ENCODE measurements around the gene SCAPER.

DNA sequence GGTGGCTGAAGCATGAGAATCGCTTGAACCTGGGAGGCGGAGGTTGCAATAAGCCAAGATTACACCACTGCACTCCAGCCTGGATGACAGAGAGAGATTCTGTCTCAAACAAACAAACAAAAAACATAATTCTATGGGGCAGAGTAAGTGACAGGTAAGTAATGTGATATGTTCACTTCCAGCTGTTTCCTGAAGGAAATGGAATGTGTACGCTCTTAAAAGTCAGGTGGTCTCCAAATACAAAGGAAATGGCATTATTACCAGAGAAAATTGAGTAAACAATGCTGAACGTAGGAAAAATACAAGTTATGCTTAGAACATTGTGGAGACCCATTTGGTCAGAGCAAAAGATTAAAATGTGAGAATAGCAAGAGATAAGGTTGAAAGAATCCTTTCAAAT lies 278.5 kb downstream of the SCAPER start:
- TF ChIP-seq EZH2phosphoT487 (IDR thresholded peaks at IDR 0.05; ENCODE audit: low read depth), result no peak
- TF ChIP-seq, protein P1, sequence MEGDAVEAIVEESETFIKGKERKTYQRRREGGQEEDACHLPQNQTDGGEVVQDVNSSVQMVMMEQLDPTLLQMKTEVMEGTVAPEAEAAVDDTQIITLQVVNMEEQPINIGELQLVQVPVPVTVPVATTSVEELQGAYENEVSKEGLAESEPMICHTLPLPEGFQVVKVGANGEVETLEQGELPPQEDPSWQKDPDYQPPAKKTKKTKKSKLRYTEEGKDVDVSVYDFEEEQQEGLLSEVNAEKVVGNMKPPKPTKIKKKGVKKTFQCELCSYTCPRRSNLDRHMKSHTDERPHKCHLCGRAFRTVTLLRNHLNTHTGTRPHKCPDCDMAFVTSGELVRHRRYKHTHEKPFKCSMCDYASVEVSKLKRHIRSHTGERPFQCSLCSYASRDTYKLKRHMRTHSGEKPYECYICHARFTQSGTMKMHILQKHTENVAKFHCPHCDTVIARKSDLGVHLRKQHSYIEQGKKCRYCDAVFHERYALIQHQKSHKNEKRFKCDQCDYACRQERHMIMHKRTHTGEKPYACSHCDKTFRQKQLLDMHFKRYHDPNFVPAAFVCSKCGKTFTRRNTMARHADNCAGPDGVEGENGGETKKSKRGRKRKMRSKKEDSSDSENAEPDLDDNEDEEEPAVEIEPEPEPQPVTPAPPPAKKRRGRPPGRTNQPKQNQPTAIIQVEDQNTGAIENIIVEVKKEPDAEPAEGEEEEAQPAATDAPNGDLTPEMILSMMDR (IDR thresholded peaks at IDR 0.05; ENCODE audit: low read depth, low read length), result no peak

All from OCI-LY3 (cell line).